Activated naive CD4-positive, alpha-beta T cell (primary cell): ENCODE measurements around the gene HIVEP2.
A peak's percentile ranks its signal among the peaks of the same experiment; 100 is the strongest.

Experiments used
- DNase-seq, 4 experiments: peaks; one replicate each; lab custom pipeline; 2025; lab: John Stamatoyannopoulos, UW

The HIVEP2 gene

GRCh38 chr6:142773859-142774648 is 170.9 kb downstream of the HIVEP2 start:
- no peak for DNase-seq

GRCh38 chr6:142773324-142773723 is 171.7 kb downstream of the HIVEP2 start:
- DNase-seq: no peak

DNA sequence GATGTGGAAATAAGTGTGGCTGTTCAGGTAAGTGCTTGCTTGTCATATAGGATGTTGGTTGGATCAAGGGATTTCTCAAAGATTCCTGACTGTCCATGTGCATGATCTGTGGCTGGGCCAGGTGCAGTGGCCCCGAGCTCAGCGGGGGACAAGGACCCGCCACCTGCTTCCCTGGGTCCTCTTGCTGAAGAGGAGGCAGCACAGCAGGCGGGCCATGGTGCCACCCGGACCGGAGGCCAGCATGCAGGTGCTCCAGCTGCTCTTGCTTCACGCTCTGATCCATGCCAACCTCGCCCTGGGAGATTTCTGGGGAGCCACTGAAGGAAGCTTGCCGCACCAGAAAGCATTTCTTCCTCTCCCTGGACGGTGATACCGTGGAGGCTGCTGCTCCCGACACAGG is 173.8 kb downstream of the HIVEP2 start:
- DNase-seq: no peak

GRCh38 chr6:142765306-142765705 is 179.7 kb downstream of the HIVEP2 start:
- DNase-seq: no peak

- no peak for DNase-seq
Measured at GRCh38 chr6:142764311-142764710, 180.7 kb downstream of the HIVEP2 start.

- no peak for DNase-seq
Measured at GRCh38 chr6:142763205-142763604, 181.8 kb downstream of the HIVEP2 start.

DNA sequence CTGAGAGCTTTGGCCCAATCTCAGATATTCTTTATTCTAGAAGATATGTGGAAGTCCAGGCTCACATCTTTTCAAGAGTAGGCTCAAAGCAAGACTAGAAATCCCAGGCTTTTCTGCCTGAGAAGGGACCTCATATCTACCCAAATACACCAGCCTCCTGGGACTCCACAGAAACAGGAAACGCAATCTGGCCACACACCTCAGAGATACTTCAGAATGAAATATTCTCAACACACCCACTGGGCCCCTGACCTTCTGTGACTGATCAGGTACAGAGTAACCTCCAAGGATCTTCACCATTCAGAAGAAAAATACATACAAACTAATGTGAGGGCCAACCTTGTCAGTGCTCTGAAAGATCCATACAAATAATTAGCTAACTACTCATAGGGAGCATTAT is 183.2 kb downstream of the HIVEP2 start:
- no peak for DNase-seq

DNA sequence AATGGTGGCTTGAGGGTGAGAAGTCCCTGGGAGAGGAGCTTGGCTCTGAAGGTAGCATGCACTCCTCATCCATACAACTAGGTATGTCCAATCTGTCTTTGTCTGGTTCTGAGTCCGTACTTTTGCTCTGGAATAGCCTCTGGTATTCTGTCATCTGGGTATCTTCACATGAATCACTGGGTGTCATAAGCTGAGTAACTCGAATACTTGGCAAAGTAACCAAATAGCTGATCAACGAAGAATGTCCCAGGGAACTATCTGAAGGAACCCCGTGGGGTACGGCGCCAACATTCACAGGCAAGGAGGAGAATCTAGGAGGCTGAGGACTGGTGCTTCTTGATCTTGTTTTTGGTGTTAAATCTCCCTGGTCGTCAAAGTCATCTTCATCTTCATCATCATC is 184.8 kb downstream of the HIVEP2 start:
- DNase-seq: no peak

DNA sequence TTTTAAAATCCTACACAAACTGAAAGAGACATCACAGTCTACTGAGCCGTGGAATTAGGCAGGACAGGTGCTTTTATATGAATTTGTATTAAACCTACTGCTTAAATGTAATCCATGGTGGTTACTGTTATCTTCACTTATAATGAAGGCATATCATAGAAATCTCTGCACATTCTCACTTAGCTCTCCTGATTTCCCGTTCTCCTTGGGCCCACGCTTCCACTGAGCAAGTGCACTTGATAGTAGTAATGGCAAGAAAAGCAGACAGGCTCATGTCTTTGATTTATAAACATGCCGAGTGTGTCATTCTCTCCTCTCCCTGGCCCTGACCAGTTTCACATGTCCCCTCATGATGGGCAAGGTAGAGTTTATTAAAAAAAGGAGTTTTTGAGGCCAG is 186.3 kb downstream of the HIVEP2 start:
- DNase-seq: no peak

DNA sequence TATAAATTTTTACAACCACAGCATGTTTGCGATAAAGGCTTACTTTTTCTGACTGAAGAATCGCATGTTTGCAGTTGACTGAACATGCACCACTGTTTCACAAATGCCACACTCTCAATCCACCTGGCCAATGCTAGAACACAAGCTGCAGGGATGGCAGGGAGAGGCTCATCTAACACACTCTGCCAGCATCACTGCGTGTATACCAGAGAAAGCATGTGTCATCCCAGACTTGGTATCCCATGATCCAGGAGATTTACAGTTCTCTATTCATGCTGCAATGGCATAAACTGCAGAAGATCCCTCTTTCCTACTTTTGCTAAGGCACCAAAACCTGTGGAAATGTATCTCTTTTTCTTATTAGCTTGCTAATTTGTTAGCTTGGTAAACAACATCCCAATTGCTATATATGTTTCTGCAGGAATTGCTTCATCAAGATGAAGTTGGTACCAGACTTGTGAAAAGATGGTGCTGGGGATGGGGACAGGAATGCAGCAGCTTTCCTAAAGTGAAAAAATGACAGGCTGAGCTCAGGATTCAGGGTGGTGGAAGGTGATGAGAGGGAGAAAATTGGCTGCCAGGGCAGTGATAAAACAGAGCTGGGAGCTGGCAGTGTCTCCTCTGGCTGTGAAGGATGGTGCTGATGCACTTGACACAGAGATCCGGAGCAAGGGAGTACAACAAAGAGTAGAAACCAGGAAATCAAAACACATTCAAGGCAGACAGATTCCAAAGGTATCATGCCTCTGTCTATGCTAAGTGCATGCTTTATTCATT is 186.9 kb downstream of the HIVEP2 start:
- no peak for DNase-seq

DNA sequence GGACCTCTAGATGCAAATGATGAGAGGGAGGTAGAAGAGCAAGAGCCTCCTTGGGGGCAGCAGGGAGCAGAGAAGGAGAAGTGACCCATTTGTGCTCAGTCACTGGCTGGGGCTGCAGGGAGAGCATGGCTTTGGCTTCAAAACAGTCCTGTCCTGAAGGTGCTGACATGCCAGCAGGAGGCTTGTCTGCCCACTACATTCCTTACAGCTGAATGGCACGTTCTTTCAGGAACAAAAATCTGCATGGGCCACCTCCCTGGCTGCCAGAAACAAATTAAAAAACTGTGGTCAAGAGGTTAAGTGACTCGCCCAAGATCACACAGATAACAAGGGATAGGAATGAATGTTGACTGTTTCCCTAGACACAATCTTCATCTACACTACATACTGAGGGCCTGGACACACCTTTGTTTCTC is 188.8 kb downstream of the HIVEP2 start:
- no peak for DNase-seq

DNA sequence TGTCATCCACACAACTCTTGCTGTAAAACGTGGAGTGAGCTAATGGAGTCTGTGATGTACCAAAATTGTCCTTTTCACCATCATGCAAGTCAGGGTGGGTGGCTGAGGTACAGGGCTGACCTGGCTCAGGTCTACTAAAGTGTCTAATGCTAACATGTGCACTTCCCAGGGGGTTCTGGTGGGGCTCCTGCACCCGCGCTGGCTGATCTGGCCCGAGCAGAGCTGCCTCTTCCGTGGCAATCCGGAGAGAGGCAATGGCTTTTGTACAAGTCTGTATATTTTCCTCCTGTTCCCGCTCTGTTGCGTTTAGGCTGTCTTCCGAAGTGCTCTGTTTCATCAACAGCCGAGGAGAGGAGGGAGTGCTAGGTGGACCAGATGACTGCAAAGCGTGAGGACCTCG is 191.8 kb downstream of the HIVEP2 start:
- no peak for DNase-seq

- DNase-seq: no peak
Measured at GRCh38 chr6:142752348-142752747, 192.6 kb downstream of the HIVEP2 start.

DNA sequence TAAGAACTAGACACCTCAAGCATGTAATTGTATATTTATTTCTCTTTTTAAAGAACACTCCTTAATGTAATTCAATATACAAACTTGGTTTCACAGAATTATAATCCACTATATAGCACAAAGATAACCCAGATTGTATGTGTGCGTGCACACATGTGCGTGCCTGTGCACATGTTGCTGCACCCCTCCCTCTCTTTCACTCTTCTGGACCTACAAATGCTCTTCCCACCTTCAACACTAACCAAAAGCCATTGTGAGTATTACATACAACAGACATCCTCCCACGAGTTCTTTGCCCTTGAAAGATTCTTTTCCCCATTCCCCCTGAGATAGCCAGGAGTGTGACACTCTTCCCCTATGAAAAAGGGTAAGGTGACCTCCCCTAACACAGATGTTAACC is 193.5 kb downstream of the HIVEP2 start:
- no peak for DNase-seq

DNA sequence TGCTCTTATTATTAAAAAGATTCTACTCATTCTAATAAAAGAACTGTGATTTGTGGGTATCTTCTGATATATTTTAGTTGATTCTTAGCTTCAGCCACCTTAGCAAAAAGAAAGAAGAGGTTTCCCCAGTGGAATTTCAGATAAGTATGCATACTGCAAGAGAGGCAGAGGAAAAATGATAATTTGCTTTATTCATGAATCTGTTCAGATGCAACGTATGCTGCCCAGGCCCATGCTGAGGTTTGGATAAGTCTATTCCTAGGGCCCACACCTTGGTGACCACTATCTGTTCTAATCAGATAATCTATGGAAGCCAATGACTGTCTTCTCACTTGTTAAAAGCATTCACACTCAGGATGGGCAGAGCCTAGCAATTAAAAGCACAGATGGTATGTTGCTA is 194.0 kb downstream of the HIVEP2 start:
- DNase-seq: no peak

GRCh38 chr6:142749556-142749955 is 195.4 kb downstream of the HIVEP2 start:
- no peak for DNase-seq

DNA sequence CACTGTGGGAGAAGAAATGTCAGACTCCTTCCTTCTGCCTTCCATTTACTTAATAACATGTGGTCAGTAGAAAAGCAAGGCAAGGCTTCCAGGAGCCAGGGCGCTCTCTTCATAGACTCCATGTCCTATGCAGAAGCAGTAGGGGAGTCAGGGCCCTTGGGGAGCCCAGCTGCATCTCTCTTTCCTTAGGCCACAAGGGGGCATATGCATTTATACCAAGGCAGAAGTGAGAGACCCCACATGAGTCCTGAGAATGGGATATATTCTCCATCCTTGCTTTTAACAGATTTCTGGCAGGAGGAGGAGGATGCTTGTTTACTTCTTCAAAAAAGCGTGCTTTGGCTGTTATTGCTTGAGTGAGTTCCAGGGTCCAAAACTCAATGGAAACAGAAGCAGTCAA is 198.5 kb downstream of the HIVEP2 start:
- DNase-seq: peak in 1 of 4 experiments; percentile 13

GRCh38 chr6:142744836-142745235 is 200.1 kb downstream of the HIVEP2 start:
- DNase-seq: no peak

- DNase-seq: no peak
Measured at GRCh38 chr6:142740449-142740848, 204.5 kb downstream of the HIVEP2 start.

DNA sequence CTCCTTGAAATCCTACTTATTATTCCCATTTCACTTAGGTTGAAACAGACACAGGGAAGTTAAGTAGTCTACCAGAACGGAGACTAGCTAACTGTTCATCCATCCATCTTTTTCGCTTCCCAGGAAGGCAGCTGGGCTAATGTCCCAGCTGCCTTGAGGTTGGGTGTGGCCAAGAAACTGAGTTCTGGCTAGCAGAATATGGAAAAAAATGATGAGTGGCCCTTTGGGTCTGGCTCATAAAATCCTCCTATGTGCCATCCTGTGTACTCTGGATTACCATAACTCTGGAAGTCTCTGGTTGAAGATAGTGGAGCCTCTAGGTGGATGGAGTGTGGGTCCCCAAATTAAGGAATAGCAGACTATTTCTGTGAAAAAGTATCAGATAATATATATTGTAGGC is 206.2 kb downstream of the HIVEP2 start:
- DNase-seq: no peak

- DNase-seq: no peak
Measured at GRCh38 chr6:142738035-142738396, 207.0 kb downstream of the HIVEP2 start.

DNA sequence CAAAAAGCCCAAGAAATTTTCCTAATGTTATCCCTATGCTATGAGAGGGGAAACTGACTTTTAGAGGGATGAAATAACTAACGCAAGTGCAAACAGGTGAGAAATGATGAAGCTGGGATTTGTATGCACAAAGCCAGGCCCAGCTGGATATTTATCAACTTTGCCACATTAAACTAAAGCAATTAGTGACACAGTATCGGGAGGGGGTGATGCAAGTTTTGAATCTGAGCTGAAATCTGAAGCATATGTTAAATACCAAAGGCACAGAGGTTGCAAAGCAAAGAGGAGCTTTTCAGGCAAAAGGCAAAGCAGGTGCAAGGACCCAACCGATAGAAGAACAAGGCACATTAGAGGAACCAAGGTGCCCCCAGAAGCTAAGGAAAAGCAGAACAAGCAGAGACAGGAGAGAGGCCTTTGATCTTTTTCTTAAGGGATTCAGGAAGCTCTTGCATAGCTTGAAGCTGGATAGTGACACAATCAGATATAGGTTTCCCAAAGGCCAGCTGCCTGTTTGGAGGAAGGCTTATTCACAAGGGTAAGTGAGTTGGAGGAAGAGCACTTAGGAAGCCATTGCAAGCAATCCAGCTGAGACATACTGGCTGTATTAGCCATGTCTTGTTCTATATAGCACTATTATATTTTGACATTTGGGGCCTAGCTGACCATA is 207.5 kb downstream of the HIVEP2 start:
- no peak for DNase-seq

- no peak for DNase-seq
Measured at GRCh38 chr6:142735204-142735603, 209.8 kb downstream of the HIVEP2 start.
